IMR-90 (cell line): Measurements from ENCODE around the gene LNX1. TPM values are rescaled to one million over a fixed set of nuclear protein-coding genes. Genes with fewer than 3 reads are reported as not detected.

Experiments used
- ATAC-seq: fragments of 200-7000 bp; cut with Tn5 transposase; 2 replicates; pipeline ENCODE4 v1.9.1; 2020; ENCODE audit warnings: low read depth, mild to moderate bottlenecking, moderate library complexity
- BruUV-seq: library from RNA; stranded (reverse); fragments of 400-500 nt; replicated peaks from 2 replicates; lab custom pipeline; 2021; lab: Mats Ljungman, UMichigan
- CTCF ChIA-PET: fragments of 300-600 bp; formaldehyde crosslinking; extraction: SDS; loops from one replicate; lab custom pipeline; 2021; ENCODE audit warnings: antibody characterized with exemption; lab: Yijun Ruan, JAX
- POLR2A ChIA-PET: fragments of 300-600 bp; sonication (Branson Sonifier 250); formaldehyde crosslinking; loops from one replicate; lab custom pipeline; 2022; ENCODE audit warnings: antibody characterized with exemption; ENCODE audit not compliant: unreplicated experiment; lab: Charles Lee
- DNase-seq: peaks from one replicate; pipeline ENCODE4 v3.0.0; 2013
- H2AFZ ChIP-seq: replicated peaks from 2 replicates; pipeline ENCODE3; 2013; ENCODE audit warnings: low read length, mild to moderate bottlenecking; ENCODE audit not compliant: poor library complexity
- H2AK5ac ChIP-seq: 2 replicates; pipeline ENCODE4 v1.6.1; 2013; ENCODE audit warnings: low read depth, low read length, inconsistent platforms
- H2AK9ac ChIP-seq: replicated peaks from 2 replicates; pipeline ENCODE3; 2013; ENCODE audit warnings: mild to moderate bottlenecking, low read depth, low read length, moderate library complexity; ENCODE audit not compliant: poor library complexity
- H2BK120ac ChIP-seq: 2 replicates; pipeline ENCODE4 v1.6.1; 2013; ENCODE audit warnings: low read depth, low read length, inconsistent platforms
- H2BK15ac ChIP-seq: 3 replicates; pipeline ENCODE4 v1.6.1; 2013; ENCODE audit warnings: low read depth, low read length, inconsistent platforms
- H2BK20ac ChIP-seq: 2 replicates; pipeline ENCODE4 v1.6.1; 2013; ENCODE audit warnings: low read depth, mild to moderate bottlenecking, inconsistent platforms, low read length, moderate library complexity
- H2BK5ac ChIP-seq: 2 replicates; pipeline ENCODE4 v1.6.1; 2013; ENCODE audit warnings: mild to moderate bottlenecking, low read depth, low read length, inconsistent platforms; ENCODE audit not compliant: poor library complexity, severe bottlenecking
- H3K14ac ChIP-seq: replicated peaks from 2 replicates; pipeline ENCODE4 v1.6.1; 2013; ENCODE audit warnings: low read depth, low read length, inconsistent platforms
- H3K18ac ChIP-seq: 2 replicates; pipeline ENCODE4 v1.6.1; 2013; ENCODE audit warnings: low read depth, low read length, control low read depth
- H3K23ac ChIP-seq: 2 replicates; pipeline ENCODE4 v1.6.1; 2013; ENCODE audit warnings: low read depth, low read length, inconsistent platforms
- H3K27ac ChIP-seq: 2 replicates; pipeline ENCODE4 v1.5.1; 2013; ENCODE audit warnings: mild to moderate bottlenecking, control low read depth, low read length; ENCODE audit not compliant: insufficient read depth
- H3K27me3 ChIP-seq: 2 replicates; pipeline ENCODE4 v1.6.1; 2013; ENCODE audit warnings: low read length; ENCODE audit not compliant: control insufficient read depth, insufficient read depth
- H3K36me3 ChIP-seq: 2 replicates; pipeline ENCODE4 v1.6.1; 2013; ENCODE audit warnings: low read length, mixed read lengths; ENCODE audit not compliant: control insufficient read depth, insufficient read depth
- H3K4ac ChIP-seq: 2 replicates; pipeline ENCODE4 v1.6.1; 2013; ENCODE audit warnings: low read depth, low read length, inconsistent platforms
- H3K4me1 ChIP-seq: 2 replicates; pipeline ENCODE4 v1.6.1; 2013; ENCODE audit warnings: low read length, mixed read lengths; ENCODE audit not compliant: control insufficient read depth, insufficient read depth
- H3K4me2 ChIP-seq: 2 replicates; pipeline ENCODE4 v1.6.1; 2013; ENCODE audit warnings: low read depth, mild to moderate bottlenecking, control low read depth, low read length, moderate library complexity
- H3K4me3 ChIP-seq: 2 replicates; pipeline ENCODE4 v1.5.1; 2013; ENCODE audit warnings: low read depth, mild to moderate bottlenecking, control low read depth, low read length, moderate library complexity; ENCODE audit not compliant: insufficient read depth
- H3K56ac ChIP-seq: 2 replicates; pipeline ENCODE4 v1.6.1; 2013; ENCODE audit warnings: low read length, inconsistent platforms; ENCODE audit not compliant: insufficient read depth; ENCODE audit errors: extremely low read depth
- H3K79me1 ChIP-seq, 2 experiments: 2 replicates each; pipeline ENCODE4 v1.6.1; 2013; ENCODE audit warnings: low read length in 2 of 2, inconsistent platforms in 1 of 2, low read depth in 1 of 2
- H3K9ac ChIP-seq: 2 replicates; pipeline ENCODE4 v1.6.1; 2013; ENCODE audit warnings: low read depth, low read length, control low read depth
- H3K9me1 ChIP-seq: 2 replicates; pipeline ENCODE4 v1.6.1; 2013; ENCODE audit warnings: low read length, inconsistent platforms; ENCODE audit not compliant: insufficient read depth
- H3K9me3 ChIP-seq: 2 replicates; pipeline ENCODE4 v1.6.1; 2013; ENCODE audit warnings: low read length; ENCODE audit not compliant: control insufficient read depth, insufficient read depth
- H4K20me1 ChIP-seq: 2 replicates; pipeline ENCODE4 v1.6.1; 2013; ENCODE audit warnings: low read length, inconsistent platforms; ENCODE audit not compliant: insufficient read depth
- H4K5ac ChIP-seq: 2 replicates; pipeline ENCODE4 v1.6.1; 2013; ENCODE audit warnings: mild to moderate bottlenecking, low read depth, low read length, control low read depth
- H4K8ac ChIP-seq, 2 experiments: 2 replicates each; pipeline ENCODE4 v1.6.1; 2013; ENCODE audit warnings: low read depth in 2 of 2, low read length in 2 of 2, control low read depth in 1 of 2, inconsistent platforms in 1 of 2
- H4K91ac ChIP-seq: 2 replicates; pipeline ENCODE4 v1.6.1; 2013; ENCODE audit warnings: low read depth, low read length, inconsistent platforms; ENCODE audit not compliant: insufficient read depth
- BHLHE40 ChIP-seq: fragments of 150-350 bp; IDR thresholded peaks from 2 replicates; pipeline ENCODE4 v1.6.1; 2016; ENCODE audit warnings: mild to moderate bottlenecking, low read depth, low read length
- CEBPB ChIP-seq: IDR thresholded peaks from 2 replicates; pipeline ENCODE4 v1.6.1; 2012; ENCODE audit warnings: low read depth, low read length, improper control_type of control experiment
- MAFK ChIP-seq: IDR thresholded peaks from 2 replicates; pipeline ENCODE4 v1.6.1; 2012; ENCODE audit warnings: low read depth, low read length, improper control_type of control experiment
- MXI1 ChIP-seq: IDR thresholded peaks from 2 replicates; pipeline ENCODE4 v1.6.1; 2012; ENCODE audit warnings: low read depth, mild to moderate bottlenecking, low read length, moderate library complexity, borderline replicate concordance
- POLR2A ChIP-seq: IDR thresholded peaks from 2 replicates; pipeline ENCODE4 v1.6.1; 2012; ENCODE audit warnings: mild to moderate bottlenecking, low read depth, low read length
- RCOR1 ChIP-seq: IDR thresholded peaks from 2 replicates; pipeline ENCODE4 v1.6.1; 2012; ENCODE audit warnings: mild to moderate bottlenecking, low read length, improper control_type of control experiment; ENCODE audit not compliant: insufficient replicate concordance
- WGBS, 2 experiments: methylation state at CpG; one replicate each; pipeline versions ENCODE4 v1.1.5 to v1.1.7; 2013; ENCODE audit warnings: missing lambda C conversion rate in 2 of 2; ENCODE audit not compliant: insufficient read length in 1 of 2; ENCODE audit errors: extremely low coverage in 2 of 2; 5-methylcytosine and 5-hydroxymethylcytosine counted together
- dilution Hi-C: fragments of 300-500 bp; cut with HindIII; formaldehyde crosslinking; loops from one replicate; pipeline ENCODE4 v1.14.3; 2018; ENCODE audit warnings: low sequenced_read_pairs; ENCODE audit not compliant: unreplicated experiment
- in situ Hi-C: fragments of 300-500 bp; cut with MboI; formaldehyde crosslinking; loops from 3 replicates; pipeline ENCODE4 v1.14.3; 2019; ENCODE audit warnings: low sequenced_read_pairs, inconsistent platforms, mixed read lengths
- intact Hi-C: fragments of 100-400 bp; cut with micrococcal nuclease; formaldehyde crosslinking; loops from 2 replicates; pipeline ENCODE4 v1.10.0; 2022
- polyA plus RNA-seq, 3 experiments: library from polyadenylated mRNA; depleted of rRNA; stranded (reverse); fragments of >200 nt; gene quantifications; 2 replicates each; pipeline ENCODE4 v1.2.3, GENCODE V29; 2012; ENCODE audit warnings: low replicate concordance in 1 of 3
- total RNA-seq: library from RNA; depleted of rRNA; stranded (reverse); fragments of >200 nt; gene quantifications from 2 replicates; pipeline ENCODE4 v1.2.3, GENCODE V29; 2012
- TF ChIP-seq, protein P1 (sequence below): fragments of 150-350 bp; IDR thresholded peaks from 2 replicates; pipeline ENCODE4 v1.6.1; 2017; ENCODE audit warnings: mild to moderate bottlenecking, antibody characterized with exemption, low read length, low read depth

LNX1 gene
- total and polyA plus RNA-seq, 2 of the 4 experiments (the other 2 are of a cell fraction): 0.15 to 0.36 TPM

DNA sequence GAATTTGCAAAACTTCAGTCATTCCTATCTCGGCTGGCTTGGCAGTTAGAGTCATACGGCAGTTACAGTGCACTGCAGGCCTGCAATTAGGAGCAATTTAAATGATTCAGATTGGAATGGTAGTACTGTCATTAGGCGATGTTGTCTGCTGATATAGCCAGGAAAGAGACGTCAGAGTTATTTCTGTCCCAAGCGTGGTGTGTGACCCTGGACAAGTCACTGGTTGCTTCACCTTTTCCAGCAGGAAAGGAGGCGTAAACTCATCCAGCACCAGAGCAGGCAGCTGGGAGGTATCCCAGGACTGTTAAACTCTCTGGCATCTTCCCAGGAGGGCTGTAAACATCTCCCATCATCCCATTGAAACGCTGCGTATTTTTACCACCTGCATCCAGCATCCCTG, 836 bp upstream of the LNX1 start:
- Histone ChIP-seq H2AK9ac (no peak overlapping the region), H4K91ac (no peak overlapping the region), H3K36me3 (no peaks in the 10 kb centered on the region), H4K8ac (peak overlapping the region in 1 of 2 experiments; percentile 12; a peak in 1 of 4 replicates), H2AK5ac (0 out of 2 replicates have a peak overlapping the region, but pooled peaks have one; percentile 6), H3K27me3 (no peaks in the 10 kb centered on the region), H3K56ac (no peak overlapping the region), H3K79me1 (no peaks in the 10 kb centered on the region), H2AFZ (peak overlapping the region; percentile 18), H3K4ac (no peak overlapping the region), H4K20me1 (no peaks in the 10 kb centered on the region), H3K4me2 (no peak overlapping the region), H2BK5ac (no peak overlapping the region), H3K14ac (no peak overlapping the region), H2BK20ac (peak overlapping the region; percentile 21; the same call in 1 of the 2 replicates), H3K27ac (no peak overlapping the region), H3K9me3 (no peaks in the 10 kb centered on the region), H2BK120ac (no peak overlapping the region), H3K9me1 (no peaks in the 10 kb centered on the region), H2BK15ac (no peak overlapping the region), H3K4me1 (peaks cover 3% of the 10 kb centered on the region), H3K4me3 (no peak overlapping the region), H3K23ac (no peak overlapping the region), H3K9ac (no peak overlapping the region), H4K5ac (no peak overlapping the region), H3K18ac (no peak overlapping the region)
- peak; percentile 13 for DNase-seq
- no peak for TF ChIP-seq RCOR1
- no peak for TF ChIP-seq BHLHE40
- TF ChIP-seq, protein P1, sequence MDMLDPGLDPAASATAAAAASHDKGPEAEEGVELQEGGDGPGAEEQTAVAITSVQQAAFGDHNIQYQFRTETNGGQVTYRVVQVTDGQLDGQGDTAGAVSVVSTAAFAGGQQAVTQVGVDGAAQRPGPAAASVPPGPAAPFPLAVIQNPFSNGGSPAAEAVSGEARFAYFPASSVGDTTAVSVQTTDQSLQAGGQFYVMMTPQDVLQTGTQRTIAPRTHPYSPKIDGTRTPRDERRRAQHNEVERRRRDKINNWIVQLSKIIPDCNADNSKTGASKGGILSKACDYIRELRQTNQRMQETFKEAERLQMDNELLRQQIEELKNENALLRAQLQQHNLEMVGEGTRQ: no peak
- no peak for TF ChIP-seq MXI1
- no peak for TF ChIP-seq POLR2A
- no peak for TF ChIP-seq MAFK
- TF ChIP-seq CEBPB: 0 out of 2 replicates have a peak, but pooled peaks have one; percentile 1
- in situ Hi-C loops: no loop called here
- no peak for ATAC-seq
- 79% methylated on average over 8 of the region's 8 CpGs; no CpG with 5 or more reads in 1 of the 2 experiments for WGBS, 2 experiments
- no TSS peak for BruUV-seq
- POLR2A ChIA-PET: no interaction called here
- CTCF ChIA-PET: no interaction called here
- dilution Hi-C loops: no loop called here
- intact Hi-C loops: no loop called here
